Activated CD8-positive, alpha-beta memory T cell treated with anti-CD3 and anti-CD28 coated beads, Interleukin-2, amount 50 U/mL, for 48 hours (primary cell): Measurements from ENCODE around the gene SRGAP1.
"Not testable (repeated sequence)": the region's sequence is repeated elsewhere in the genome, so short reads cannot be mapped to it uniquely, and the experiment has no call there.

Experiments used
- DNase-seq: peaks from one replicate; pipeline ENCODE4 v3.0.0-alpha.2; 2020

Gene SRGAP1

DNA sequence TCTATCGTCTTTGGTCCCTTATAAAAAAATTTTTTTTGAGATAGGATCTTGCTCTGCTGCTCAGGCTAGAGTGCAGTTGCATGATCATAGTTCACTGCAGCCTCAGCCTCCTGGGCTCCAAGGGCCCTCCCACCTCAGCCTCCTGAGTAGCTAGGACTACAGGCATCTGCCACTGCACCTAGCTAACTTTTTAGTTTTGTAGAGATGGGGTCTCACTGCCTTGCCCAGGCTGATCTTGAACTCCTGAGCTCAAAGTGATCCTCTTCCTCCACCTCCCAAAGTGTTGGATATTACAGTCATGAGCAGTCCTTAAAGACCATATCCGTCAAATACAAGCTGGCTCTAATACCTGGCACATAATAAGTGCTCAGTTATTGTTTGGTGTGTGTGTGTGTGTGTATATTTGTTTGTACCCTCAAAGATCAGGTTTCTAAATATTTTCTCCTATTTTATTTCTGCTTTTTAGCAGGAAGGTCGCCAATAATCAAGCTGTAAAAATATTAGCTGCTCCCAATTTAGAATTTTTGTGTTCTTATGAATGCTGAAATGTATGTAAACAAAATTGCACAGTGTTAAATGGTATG, 30.5 kb downstream of the SRGAP1 start:
- no peak for DNase-seq

DNA sequence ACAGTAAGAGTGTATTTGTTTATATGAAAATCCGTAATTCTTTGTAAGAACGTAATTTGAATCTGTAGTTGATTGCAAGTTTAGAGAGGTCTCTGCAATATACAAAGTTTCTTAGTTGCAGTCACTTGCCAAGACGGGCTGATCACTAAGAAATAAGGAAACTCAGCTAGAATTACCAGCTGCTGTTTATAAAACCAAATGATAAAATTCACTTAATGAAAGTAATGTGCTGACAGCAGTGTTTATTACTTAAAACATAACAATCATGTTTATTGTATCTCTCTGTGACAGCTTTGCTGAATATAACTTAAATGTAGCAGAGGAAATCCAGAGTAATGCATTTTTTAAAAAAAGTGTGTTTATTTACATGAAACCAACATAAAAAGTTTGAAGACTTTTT, 31.2 kb downstream of the SRGAP1 start:
- DNase-seq = no peak

DNA sequence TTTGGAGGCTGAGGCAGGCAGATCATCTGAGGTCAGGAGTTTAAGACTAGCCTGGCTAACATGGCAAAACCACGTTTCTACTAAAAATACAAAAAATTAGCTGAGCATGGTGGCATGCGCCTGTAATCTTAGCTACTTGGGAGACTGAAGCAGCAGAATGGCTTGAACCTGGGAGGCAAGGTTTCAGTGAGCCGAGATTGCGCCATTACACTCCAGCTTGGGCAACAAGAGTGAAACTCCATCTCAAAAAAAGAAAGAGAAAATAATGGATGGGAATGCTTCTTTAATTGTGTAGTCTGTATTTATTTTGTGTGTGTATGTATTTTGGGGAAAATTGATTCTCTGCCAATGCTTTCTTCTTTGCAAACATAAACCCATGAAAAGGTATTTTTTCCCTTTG, 32.5 kb downstream of the SRGAP1 start:
- no peak for DNase-seq

DNA sequence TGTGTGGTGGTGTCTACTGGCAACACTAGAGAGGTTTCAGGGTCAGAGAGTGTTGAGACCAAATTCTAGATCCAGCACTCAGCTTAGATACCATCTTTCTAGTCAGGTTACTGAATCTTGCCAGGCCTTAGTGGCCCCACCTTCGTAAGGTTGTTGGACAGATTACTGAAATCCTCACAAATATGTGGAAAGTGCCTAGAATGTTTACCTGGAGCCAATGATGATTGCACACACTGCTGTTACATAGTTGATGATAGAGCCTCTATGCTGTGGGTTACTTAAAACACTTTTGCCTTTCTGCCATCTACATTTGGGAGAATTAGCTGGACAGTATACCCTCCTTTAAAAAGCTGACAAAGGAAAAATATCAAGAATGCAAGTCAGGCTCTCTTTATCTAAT, 33.2 kb downstream of the SRGAP1 start:
- DNase-seq = no peak

DNA sequence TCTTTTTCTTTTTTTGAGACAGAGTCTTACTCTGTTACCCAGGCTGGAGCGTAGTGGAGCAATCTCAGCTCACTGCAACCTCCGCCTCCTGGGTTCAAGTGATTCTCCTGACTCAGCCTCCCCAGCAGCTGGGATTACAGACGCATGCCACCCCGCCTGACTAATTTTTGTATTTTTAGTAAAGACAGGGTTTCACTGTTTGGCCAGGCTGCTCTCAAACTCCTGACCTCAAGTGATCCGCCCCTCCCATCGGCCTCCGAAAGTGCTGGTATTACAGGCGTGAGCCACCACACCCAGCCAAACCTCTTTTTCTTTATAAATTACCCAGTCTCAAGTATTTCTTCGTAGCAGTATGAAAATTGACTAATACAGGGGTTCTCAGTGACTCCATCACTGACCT, 35.7 kb downstream of the SRGAP1 start:
- not testable (repeated sequence) for DNase-seq

DNA sequence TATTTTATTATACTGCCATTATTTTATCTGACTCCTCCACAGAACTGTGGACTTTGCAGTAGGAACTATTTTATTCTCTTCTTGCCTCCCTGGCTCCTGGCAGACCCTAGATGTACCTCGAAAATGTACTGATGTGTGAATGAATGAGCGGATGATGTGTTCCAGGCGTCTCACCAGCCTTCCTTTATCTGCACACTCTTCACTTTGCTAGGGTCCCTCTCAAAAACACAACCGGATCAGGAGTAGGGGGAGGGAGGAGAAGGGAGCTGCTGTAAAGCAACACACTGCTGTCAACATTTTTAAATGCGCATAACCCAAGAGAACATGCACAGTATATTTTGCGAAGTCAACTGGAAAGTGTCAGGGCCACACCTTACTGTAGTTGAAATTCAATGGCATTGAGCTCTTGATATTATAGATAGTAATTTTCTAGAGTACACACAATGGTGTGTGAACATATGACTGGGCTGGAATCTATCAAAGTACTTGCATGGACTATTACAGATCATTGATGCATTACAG, 36.3 kb downstream of the SRGAP1 start:
- no peak for DNase-seq

DNA sequence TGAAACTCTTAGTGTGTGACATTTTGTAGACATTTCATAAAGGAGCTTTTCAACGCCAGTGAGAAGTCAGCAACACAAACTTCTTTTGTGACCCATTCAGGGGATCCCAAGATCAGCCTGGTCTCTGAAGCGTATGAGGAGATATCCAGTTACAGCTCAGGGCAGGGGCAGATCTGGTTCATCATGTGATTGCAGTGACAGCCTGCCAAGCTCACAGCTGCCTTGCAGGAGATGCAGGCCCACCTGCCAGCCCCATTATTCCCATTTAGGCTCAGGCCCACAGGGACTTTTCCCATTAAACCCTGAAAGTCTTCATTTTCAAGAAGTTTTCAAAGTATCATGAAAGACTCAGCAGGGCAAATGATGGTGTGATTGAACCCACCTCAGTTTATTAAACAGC, 38.3 kb downstream of the SRGAP1 start:
- no peak for DNase-seq

DNA sequence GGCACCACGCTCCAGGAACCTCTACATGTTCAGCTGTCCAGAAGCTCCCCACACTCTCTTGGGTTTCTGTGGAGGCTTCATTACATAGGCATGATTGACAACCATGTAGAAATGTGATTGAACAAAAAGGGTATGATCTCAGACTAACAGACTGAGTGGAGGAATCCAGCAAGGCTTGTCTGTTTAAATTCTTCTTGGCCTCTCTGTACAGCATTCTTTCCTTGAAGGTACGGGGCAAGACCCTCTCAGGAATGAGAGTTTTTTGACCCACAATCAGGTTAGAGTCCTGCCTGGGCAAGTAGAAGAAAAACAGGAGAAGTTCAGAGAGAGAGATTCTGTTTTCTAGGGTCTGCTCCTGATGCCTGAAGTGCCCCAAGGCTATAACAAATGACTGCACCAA, 40.9 kb downstream of the SRGAP1 start:
- no peak for DNase-seq

DNA sequence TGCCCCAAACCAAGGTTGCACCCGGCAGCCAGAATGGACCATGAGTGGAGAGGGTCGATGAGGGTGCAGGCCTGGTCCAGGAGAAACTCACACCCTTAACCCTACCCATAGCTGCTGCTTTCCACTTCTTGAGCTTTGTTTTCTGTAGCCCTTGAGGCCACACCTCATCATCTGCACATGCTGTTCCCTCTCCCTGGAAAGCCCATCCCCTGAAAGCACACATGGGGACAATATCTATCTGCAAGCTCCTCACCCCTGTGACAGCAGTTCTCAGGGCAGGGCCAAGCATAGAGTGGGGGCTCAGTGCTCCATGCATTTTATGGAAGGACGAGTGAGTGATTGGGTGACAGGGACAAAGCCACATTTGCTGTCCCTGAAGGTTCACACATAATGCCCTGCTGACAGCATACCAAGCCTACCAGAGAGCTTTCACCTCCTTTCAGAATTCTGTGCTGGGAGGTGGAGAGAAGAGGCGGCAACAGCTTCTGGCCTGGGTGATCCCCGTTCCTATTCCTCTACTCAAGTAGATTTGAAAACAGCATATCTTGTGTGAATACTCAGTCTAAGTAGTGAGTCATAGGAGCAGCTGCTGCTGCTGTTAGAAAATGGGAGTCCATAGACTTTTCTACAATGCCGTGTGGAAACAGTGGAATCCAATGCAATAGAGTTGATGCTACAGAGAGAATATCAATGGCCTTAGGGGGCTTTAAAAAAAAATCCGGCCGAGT, 44.6 kb downstream of the SRGAP1 start:
- DNase-seq = no peak

DNA sequence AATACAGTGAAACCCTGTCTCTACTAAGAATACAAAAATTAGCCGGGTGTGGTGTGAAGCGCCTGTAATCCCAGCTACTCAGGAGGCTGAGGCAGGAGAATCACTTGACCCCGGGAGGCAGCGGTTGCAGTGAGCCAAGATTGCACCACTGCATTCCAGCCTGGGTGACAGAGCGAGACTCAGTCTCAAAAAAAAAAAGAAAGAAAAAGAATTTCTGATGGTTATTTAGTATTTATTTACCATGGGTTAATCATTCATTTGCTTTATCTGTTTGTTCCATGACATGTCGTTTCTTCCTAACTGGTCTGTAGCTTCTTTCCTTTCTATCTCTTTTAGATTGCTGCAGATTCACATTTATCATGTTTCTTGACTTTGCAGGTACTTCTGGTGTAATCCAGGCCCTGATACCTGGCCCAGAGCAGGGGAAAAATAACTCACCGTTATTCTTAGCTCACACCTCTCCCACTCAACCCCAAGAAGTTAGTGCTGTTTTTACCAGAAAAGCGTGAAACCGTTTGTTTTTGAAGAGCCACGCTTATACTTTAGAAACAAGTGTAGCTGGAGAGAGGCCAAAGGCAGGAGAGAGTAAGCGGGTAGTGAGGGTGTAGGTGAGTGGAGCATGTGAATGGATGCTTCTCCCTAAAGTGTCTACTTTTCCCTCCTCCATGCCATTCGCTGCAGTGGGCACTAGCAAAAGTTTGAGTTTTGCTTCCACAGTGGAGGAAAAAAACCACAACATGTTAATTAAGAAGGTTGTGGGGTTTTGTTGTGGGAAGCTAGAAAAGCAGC, 45.4 kb downstream of the SRGAP1 start:
- no peak for DNase-seq

DNA sequence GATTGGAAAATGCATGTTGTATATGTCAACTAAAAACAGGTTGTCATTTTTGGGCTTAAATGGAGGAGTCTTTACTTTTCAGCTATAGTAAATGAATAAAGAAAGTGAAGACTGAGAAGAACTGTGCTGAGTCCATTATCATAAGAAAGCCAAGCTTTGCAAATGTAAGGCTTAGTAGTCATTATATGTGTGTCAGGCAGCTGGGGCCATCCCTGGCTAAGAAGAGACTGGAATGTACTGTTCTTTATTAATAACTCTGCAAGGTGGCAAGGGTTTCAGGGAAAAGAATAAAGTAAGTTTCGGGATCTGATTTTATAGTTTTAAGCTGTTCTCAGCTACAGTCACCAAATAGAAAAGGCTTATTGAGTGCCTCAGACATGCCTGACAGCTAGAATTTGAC, 48.7 kb downstream of the SRGAP1 start:
- DNase-seq = no peak

DNA sequence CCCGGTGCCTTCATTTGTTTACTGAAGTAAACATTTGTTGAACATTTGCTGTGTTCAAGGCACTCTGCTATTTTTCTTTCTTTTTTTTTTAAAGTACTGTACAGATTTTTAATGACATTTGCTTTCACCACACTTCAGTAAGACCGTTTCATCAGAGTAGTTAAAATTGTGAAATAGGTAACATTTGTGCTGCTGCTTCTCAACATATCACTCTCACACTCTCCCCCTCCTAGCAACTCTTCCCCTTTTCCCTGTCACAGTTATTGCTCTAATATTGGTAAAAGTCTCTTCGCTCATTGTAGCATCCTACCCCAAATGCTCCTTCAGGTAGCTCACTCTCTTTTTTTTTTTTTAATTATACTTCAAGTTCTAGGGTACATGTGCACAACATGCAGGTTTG, 49.6 kb downstream of the SRGAP1 start:
- no peak for DNase-seq

DNA sequence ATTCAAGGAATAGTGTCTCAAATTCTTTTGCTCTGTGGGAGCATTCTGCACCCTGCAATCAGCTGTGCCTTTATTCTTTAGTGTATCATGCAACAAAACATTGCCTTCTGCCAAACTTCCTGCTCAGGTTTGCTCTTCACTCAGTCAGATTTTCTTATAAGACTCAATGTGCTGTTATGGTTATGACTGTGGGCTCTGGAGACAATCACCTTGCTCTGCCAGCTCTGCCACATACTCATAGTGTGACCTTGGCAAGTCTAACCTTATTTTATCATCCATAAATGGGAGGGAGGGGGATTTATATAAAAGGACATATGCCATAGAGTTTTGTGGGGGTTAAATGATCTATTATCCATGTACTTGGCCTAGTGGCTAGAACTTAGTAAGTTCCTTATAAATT, 51.3 kb downstream of the SRGAP1 start:
- no peak for DNase-seq

DNA sequence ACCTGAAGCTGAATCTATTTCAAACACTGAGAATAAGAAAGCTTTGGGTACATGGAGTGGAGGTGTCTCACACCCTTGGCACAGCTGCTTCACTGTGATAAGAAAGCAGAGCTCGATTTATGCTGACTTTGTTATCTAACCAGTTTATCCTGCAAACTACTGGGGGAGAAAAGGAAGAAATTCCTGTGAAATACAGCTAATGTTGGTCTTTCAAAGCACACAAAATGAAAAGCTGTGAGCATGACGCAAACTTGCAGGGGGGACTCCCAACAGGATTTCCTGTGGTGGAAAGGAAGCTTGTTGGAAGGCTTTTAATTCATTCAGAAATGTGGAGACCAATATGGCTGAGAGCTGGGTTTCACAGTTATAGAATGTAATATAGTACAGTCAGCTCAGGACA, 53.4 kb downstream of the SRGAP1 start:
- DNase-seq = no peak

DNA sequence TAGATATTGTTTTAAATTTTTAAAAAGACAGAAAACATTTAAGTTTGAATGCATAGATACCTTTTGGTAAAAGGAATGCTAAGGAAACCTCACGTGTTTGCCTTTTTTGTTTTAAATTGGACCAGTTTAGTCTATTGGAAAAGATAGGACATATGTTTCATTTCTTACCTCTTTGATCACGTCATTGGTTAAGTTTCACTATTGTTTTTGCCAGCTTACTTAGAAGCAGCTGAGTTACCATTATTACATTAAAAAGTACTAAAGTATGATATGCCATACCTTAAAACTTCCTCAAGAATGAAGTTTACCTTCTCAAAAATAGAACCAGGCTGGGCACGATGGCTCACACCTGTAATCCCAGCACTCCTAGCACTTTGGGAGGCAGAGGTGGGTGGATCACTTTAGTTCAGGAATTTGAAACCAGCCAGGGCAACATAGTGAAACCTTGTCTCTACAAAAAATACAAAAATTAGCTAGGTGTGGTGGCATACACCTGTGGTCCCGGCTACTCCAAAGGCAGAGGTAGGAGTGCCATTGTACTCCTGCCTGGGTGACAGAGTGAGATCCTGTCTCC, 54.4 kb downstream of the SRGAP1 start:
- DNase-seq = no peak

DNA sequence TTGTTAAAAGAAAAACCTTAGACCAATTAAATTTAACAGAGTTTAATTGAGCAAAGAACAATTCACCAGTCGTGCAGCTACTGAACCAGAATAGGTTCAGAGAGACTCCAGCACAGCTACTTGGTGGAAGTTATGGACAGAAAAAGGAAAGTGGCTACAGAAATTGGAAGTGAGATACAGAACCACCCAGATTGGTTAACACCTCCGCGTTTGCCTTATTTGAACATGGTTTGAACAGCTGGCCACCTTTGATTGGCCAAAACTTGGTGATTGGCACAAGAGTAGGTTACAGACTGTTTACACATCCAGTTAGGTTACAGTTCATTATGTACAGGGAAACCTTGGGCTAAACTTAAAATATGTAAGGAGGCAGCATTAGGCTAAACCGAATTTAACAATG, 54.9 kb downstream of the SRGAP1 start:
- DNase-seq = no peak

DNA sequence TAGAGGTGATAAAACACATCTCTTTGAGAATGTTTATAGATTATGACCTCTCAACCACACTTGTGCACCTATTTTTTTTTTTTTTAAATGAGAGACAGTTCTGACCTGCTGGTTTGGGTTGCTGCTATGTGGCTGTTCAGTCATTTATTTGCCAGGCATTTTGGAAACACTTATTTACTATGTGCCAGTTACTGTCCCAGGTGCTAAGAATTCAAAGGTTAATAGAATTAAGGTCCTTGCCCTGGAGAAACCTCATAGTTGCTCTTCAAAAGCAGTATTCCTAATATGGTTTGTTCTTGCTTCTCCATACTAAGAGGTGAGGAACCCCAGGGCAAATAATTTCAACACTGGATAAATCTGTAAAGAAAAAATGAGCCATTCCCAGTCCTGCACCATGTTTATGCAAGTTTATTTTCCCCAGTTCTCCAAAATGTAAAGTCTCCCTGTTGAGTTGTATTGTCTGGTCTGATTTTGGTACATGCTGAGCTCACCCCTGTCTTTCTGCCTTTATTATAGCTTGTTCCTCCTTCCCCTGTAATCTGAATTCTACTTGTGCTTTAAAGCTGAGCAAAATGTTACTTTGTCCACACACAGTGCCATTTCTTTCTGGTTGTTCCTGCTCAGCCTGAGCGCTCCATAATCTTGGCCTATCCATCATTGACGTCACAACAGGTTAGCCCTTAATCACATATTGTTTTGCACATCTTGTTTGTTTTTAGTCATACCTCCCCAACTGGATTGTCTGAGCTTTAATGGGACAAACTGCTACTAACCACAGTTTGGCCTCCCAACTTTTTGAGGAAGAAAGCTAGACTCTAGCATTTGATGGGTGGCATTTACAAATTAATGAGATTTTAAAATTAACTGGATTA, 56.7 kb downstream of the SRGAP1 start:
- DNase-seq = no peak

DNA sequence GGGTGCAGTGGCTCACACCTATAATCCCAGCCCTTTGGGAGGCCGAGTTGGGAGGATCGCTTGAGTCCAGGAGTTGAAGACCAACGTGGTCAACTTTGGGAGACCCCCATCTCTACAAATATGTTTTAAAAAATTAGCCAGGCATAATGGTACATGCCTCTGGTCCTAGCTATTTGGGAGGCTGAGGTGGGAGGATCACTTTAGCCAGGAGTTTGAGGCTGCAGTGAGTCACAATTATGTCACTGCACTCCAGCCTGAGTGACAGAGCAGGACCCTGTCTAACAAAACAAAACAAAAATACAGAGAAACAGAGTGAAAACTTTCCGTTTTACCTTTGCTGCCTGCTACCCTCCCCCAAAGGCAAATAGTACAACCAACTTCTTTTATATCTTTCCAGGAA, 60.2 kb downstream of the SRGAP1 start:
- no peak for DNase-seq

DNA sequence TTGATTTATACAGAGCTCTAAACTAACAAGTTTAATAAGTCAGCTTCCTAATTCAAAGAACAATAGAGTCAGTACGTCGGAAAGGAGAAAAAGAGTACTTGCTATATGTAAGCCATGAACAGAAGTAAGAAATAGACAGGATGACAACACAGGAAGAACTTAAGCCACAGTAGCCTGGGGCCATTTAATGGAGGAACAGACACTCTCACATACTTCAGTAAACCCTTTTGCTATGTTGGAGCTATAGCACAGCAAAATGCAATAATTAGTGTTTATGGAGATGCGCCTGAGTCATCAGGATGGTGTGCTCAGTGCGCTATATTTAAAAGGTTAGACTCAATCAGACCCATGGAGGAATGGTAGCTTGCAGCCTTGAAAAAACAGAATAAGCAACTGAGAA, 61.0 kb downstream of the SRGAP1 start:
- DNase-seq = no peak

DNA sequence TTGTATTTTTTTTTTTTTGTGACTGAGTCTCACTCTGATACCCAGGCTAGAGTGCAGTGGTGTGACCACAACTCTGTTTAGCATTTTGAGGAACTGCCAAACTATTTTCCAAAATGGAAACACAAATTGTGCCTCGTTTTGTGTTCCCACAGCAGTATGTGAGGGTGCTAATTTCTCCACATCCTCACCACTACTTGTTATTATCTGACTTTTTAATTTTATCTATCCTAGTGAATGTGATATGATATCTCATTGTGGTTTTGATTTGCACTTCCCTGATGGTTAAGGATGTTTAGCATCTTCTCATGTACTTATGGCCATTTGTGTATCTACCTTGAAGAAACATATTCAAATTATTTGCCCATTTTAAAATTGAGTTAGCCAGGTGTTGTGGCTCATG, 62.4 kb downstream of the SRGAP1 start:
- no peak for DNase-seq

DNA sequence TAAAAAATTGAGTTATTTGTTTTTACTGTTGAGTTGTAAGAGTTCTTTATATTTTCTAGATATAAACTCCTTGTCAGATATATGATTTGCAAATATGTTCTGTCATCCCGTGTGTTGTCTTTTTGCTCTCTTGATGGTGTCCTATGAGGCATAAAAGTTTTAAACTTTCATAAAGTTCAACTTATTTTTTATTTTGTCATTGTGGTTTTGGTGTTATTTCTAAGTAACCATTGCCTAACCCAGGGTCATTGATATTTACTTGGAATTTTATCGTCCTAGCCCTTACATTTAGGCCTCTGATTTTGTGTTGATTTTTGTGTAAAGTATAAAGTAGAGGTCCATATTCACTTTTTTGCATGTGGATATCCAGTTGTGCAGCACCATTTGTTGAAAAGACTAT, 63.1 kb downstream of the SRGAP1 start:
- no peak for DNase-seq

DNA sequence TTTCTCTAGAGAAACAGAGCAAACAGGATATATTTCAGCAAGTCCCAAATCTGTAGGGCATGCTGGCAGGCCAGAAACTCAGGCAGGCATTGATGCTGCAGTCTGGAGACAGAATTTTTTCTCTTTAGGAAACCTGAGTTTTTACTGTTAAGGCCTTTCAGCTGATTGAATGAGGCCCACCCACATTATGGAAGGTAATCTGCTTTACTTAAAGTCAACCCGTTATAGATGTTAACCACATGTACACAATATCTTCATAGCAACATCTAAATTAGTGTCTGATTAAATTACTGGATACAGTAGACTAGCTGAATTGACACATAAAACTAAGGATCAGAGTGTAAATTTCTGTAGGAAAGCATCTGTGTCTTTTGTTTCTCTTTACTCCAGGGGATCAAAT, 65.2 kb downstream of the SRGAP1 start:
- DNase-seq = no peak

DNA sequence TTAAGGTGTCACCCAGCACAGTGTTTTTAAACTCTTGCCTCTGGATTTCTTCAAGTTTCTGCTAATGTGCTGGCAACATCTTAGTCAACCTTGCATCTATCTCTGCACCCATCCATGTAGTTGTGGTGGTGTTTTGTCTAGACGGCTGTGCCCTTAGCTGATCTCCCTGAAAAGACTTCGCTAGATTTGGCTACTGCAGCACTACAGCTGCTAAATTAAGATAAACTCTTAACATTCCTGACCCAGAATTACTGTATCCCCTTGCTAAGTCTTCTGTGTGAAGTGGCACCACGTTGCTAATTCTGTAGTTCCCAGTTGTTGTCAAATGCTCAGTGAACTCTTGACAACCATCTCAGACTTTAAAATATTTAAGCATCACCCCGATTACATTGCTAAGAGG, 66.8 kb downstream of the SRGAP1 start:
- DNase-seq = no peak
